Prostate gland (tissue), 2 donors: ENCODE measurements around the gene ARHGAP25.

Source experiments
- POLR2A ChIP-seq: fragments of 450-650 bp; IDR thresholded peaks from one replicate; pipeline ENCODE4 v1.6.1; 2016; ENCODE audit warnings: antibody characterized with exemption, mild to moderate bottlenecking
- TF ChIP-seq, protein P1 (sequence below), 4 experiments: fragments of 200-600 bp in 2 of 4; fragments of 450-650 bp in 2 of 4; sonication (generic) in 2 of 4; IDR thresholded peaks; 1 replicate in 3 of 4; 2 replicates in 1 of 4; pipeline ENCODE4 v1.5.1; 2016 to 2019; ENCODE audit warnings: antibody characterized with exemption in 4 of 4, mild to moderate bottlenecking in 2 of 4, moderate library complexity in 2 of 4

DNA sequence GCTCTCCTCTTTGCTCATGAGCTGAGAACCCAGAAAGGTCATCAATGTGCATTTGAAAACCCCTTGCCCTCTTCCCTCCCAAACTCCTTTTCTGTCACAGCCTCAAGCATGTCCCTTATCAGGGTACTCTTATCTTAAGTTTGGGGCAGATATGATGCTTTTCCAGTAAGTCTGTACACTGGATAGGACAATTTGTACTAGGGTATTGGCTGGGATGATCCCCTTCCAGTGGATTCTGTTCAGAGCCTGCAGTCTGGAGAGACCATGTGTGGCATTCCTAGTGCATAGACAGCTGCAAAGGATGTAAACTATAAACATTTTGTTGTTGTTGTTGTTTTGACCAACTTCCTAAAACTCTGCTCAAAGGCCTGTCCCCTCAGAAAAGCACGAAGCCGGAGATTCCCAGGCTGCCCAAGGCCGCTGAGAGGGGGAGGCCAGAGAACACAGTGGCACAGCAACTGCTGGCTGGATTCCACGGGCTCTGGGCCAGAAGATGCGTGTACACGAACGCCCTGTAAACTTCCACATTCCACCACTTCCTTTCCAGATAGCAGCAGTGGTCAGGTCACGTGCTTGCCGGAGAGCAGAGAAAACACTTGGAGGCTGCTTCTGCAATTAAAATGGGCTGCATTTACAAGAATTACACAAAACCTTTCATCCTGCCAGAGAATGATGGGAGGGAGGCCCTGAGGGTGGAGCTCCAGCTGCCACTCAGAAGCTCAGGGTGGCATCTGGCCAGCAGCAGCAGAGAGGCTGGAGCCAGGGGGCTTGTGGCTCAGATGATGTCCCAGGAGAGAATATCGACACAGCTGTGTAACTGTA, 94.5 kb downstream of the ARHGAP25 start:
- TF ChIP-seq, protein P1, sequence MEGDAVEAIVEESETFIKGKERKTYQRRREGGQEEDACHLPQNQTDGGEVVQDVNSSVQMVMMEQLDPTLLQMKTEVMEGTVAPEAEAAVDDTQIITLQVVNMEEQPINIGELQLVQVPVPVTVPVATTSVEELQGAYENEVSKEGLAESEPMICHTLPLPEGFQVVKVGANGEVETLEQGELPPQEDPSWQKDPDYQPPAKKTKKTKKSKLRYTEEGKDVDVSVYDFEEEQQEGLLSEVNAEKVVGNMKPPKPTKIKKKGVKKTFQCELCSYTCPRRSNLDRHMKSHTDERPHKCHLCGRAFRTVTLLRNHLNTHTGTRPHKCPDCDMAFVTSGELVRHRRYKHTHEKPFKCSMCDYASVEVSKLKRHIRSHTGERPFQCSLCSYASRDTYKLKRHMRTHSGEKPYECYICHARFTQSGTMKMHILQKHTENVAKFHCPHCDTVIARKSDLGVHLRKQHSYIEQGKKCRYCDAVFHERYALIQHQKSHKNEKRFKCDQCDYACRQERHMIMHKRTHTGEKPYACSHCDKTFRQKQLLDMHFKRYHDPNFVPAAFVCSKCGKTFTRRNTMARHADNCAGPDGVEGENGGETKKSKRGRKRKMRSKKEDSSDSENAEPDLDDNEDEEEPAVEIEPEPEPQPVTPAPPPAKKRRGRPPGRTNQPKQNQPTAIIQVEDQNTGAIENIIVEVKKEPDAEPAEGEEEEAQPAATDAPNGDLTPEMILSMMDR (IDR thresholded peaks at IDR 0.05): no peak
- TF ChIP-seq POLR2A: no peak
